Measurements from ENCODE around the gene SNRPD3.

DNA sequence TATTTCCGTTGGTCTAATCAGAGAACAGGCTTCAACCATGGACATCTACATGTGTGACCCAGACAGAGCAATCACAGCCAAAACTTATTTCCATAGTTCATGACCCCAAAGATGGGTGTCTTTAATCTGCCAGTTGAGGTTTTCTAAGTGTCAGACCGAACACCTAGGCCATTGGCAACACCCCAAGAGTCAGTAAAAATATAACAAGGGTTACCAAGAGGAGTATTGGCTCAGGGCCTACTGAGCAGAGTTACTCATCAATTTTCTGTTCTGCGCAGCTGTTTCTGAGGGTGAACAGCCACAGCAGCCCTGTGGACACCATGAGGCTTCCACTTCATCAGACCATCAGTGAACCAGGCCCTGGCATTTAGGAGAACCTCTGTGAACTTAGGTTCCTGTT is 19.7 kb upstream of the SNRPD3 start:
- TF ChIP-seq CTCF (conservative IDR thresholded peaks at IDR 0.05; ENCODE audit: low read length) (no peak), EZH2phosphoT487 (IDR thresholded peaks at IDR 0.05; ENCODE audit: borderline replicate concordance) (no peak)

Data from Loucy (cell line).